Body of pancreas (tissue), 4 donors: Measurements from ENCODE around the gene PPP1R26.

Experiments used
- POLR2A ChIP-seq, 3 donors: fragments of 450-650 bp; IDR thresholded peaks; one replicate each; pipeline ENCODE4 v1.6.1; 2016; ENCODE audit warnings: antibody characterized with exemption in 3 of 3, mild to moderate bottlenecking in 2 of 3
- TF ChIP-seq, protein P1 (sequence below), 7 experiments: fragments of 450-650 bp in 4 of 7; fragments of 200-600 bp in 3 of 7; sonication (generic) in 3 of 7; IDR thresholded peaks; one replicate each; pipeline ENCODE4 v1.5.1; 2016 to 2019; ENCODE audit warnings: antibody characterized with exemption in 7 of 7

DNA sequence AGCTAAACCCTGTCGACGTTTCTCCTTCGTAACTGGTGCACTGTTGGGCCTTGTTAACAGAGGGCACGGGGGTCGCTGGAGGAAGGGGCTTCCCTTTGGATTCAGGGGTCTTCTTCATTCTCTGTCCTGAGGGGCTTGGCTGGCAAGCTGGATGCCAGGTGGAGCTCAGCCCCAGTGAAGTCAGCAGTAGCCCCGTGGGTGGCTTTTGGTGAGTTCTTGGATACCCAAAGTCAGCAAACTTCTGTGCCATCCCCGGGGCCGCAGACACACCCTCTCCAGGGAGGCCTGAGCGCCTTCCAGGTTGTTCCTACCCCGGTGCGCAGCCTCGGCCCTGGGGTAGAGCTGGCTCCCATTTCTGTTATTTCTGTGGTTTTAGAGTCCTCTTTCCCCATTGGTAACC is 54.1 kb downstream of the PPP1R26 start:
- TF ChIP-seq, protein P1, sequence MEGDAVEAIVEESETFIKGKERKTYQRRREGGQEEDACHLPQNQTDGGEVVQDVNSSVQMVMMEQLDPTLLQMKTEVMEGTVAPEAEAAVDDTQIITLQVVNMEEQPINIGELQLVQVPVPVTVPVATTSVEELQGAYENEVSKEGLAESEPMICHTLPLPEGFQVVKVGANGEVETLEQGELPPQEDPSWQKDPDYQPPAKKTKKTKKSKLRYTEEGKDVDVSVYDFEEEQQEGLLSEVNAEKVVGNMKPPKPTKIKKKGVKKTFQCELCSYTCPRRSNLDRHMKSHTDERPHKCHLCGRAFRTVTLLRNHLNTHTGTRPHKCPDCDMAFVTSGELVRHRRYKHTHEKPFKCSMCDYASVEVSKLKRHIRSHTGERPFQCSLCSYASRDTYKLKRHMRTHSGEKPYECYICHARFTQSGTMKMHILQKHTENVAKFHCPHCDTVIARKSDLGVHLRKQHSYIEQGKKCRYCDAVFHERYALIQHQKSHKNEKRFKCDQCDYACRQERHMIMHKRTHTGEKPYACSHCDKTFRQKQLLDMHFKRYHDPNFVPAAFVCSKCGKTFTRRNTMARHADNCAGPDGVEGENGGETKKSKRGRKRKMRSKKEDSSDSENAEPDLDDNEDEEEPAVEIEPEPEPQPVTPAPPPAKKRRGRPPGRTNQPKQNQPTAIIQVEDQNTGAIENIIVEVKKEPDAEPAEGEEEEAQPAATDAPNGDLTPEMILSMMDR (IDR thresholded peaks at IDR 0.05) = no peak
- no peak for TF ChIP-seq POLR2A (IDR thresholded peaks at IDR 0.05)
